ENCODE measurements around the gene IL1R2.
"Not testable (repeated sequence)": the region's sequence is repeated elsewhere in the genome, so short reads cannot be mapped to it uniquely, and the experiment has no call there.

Gene IL1R2

DNA sequence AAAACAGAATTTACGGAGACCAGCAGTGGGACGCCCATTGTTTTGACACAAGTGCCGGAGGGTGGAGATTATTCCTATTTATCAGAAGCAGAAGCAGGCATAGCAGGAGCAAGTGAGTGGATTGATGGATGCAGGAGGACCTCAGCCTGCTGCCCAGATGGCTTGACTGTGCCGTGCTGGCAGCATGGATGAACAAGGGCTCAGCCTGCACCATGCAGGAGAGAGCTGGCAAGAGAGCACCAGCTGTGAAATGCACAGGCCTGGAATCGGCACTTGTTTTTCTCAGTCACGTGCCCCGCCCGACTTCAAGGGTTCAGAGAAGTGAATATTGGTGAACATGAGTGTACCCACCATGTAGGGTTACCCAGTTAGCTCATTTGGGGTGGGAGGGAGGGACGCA is 4.0 kb downstream of the IL1R2 start:
- H3K9me3 Mint-ChIP-seq = no peaks in the 10 kb centered on the region
- H3K36me3 Mint-ChIP-seq (ENCODE audit: insufficient read depth) = no peaks in the 10 kb centered on the region
- ATAC-seq (replicated peaks) = no peak
- no peak overlapping the region for H3K27ac Mint-ChIP-seq
- no peak for DNase-seq
- peaks cover 37 to 49% of the 10 kb centered on the region in 2 donors for H3K27me3 Mint-ChIP-seq
- H3K4me3 Mint-ChIP-seq = no peak overlapping the region
- peaks cover 6 to 13% of the 10 kb centered on the region in 2 donors for H3K4me1 Mint-ChIP-seq (ENCODE audit: low read depth in 2 of 2)

DNA sequence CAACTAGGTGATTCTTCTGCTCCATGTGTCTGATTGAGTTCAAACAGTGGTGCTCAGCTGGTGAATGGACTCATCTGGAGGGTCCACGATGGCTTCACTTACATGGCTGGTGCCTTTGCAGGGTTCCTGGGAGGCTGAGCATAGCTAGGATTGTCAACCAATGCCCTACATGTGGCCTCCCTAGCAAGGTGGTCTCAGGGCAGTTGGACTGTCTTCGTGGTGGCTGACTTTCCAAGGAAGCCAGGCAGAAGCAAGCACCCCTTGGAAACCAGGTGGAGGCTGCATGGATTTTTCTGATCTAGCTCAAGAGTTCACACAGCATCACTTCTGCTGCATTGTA is 6.8 kb downstream of the IL1R2 start:
- H3K27ac Mint-ChIP-seq = no peak overlapping the region
- H3K9me3 Mint-ChIP-seq = no peaks in the 10 kb centered on the region
- H3K27me3 Mint-ChIP-seq = peaks cover 28 to 37% of the 10 kb centered on the region in 2 donors
- no peak overlapping the region for H3K4me3 Mint-ChIP-seq
- no peak for ATAC-seq (replicated peaks)
- H3K4me1 Mint-ChIP-seq (ENCODE audit: low read depth in 2 of 2) = peaks cover 5 to 9% of the 10 kb centered on the region in 2 donors
- H3K36me3 Mint-ChIP-seq (ENCODE audit: insufficient read depth) = no peaks in the 10 kb centered on the region
- DNase-seq = no peak

DNA sequence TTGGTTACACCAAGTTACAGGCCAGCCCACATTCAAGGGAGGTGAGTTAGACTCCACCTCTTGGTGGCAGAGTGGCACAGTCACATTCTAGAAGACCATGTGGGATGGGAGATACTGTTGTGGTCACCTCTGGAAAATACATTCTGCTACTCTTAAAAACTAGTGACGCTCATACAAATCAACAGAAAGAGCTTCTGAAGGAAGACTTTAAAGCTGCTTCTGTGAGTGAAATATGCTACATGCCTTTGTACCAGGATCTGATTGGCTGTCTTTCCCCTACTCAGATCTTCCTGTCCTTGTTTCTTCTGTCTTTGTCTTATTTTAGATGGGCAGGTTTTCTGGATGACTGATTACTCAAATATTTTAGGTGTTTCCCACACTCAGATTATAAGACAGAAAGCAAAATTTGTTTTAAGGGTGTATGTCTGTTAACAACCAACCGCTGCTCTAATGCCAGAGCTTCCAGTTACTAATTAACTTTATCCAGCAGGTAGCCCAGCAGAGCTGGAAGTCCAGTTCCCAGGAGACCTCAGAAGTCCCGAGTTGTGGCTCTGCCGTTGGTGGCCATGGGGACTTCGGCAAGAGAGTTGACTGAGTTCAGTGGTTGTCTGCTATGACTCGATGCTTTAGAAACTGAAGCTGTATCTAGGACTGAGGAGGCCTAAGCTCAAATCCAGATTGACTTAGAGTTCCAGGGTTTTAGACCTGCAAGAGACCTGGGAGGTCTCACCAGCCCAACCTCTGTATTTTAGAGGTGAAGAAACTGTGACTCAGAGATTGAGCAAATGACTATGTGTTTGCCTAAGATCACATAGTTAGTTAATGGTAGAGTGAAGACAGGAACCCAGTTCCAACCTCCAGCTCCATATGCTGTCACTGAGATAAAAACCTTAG is 7.4 kb downstream of the IL1R2 start:
- Mint-ChIP-seq H3K36me3 (ENCODE audit: insufficient read depth) (no peaks in the 10 kb centered on the region), H3K27ac (no peak overlapping the region), H3K4me3 (no peak overlapping the region), H3K9me3 (no peaks in the 10 kb centered on the region), H3K4me1 (ENCODE audit: low read depth in 2 of 2) (peaks cover 5 to 9% of the 10 kb centered on the region in 2 donors), H3K27me3 (peaks cover 23 to 37% of the 10 kb centered on the region in 2 donors)
- ATAC-seq (replicated peaks) = peak; percentile 36
- DNase-seq = no peak

DNA sequence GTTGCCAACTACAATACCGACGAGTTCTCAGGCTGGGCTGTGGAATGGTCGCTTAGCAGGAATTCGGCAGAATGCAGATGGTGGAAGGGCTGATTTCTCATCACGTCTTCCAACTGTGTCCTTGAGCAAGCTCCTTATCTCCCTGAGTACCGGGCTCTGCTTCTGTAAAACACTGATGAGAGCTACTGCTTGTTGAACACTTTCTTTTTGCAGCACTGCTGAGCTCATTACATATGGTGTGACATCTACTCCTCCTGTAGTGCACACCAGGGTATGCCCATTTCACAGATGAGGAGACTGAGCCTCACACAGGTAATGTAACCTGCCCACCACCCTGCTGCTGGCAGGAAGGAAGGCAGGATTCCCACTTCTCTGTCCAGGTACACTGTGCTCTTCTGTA is 8.3 kb downstream of the IL1R2 start:
- Mint-ChIP-seq H3K27ac (no peak overlapping the region), H3K27me3 (peaks cover 16 to 28% of the 10 kb centered on the region in 2 donors), H3K36me3 (ENCODE audit: insufficient read depth) (no peaks in the 10 kb centered on the region), H3K9me3 (no peaks in the 10 kb centered on the region), H3K4me1 (ENCODE audit: low read depth in 2 of 2) (peaks cover 5 to 9% of the 10 kb centered on the region in 2 donors), H3K4me3 (no peak overlapping the region)
- ATAC-seq (replicated peaks) = no peak
- no peak for DNase-seq

DNA sequence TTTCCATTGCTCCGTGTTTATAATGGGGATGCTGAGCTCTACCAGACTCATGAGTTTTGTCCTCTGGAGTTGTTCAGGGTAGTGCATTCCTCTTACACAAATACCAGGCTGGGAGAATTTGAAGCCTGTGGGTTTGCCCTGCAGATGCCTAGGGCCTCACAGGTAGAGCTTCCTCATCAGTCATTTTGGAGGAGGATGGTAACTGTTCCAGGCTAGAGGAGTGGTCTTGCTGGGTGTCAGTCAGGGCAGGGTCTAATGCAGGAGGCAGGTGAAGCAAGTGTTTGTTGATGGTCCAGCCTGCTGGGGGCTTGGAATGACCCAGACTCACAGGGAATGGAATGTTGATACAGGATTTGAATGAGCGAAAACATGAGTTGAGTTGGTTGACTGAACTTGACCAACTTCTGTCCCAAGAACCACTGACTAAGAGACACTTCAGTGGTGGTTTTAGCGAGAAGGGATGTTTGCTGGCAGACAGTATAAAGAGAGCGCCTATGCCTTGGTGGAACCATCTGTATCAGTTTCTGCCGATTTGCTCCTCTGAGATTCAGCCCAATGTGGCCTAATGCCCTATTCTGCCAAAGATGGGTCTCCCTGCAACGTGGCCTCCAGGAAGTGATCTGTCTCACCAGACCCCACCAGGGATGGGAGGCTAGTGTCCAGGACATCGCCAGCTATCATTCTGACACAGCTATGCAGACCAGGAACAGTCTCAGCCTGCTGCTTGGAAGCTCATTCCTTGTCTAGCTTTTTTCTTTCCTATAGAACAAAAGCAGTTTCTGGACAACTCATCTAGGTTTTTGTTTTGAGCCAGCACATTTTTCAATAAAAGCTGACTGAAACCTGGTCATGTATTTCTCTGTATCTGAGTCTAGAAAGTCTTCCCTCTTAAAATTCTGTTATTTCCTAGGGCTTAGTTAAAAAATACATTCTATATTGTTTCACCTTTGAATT is 9.3 kb downstream of the IL1R2 start:
- ATAC-seq (replicated peaks) = no peak
- peaks cover 1% of the 10 kb centered on the region for H3K36me3 Mint-ChIP-seq (ENCODE audit: insufficient read depth)
- H3K27ac Mint-ChIP-seq = no peak overlapping the region
- no peaks in the 10 kb centered on the region for H3K9me3 Mint-ChIP-seq
- no peak for DNase-seq
- H3K27me3 Mint-ChIP-seq = peaks cover 14 to 20% of the 10 kb centered on the region in 2 donors
- no peak overlapping the region for H3K4me3 Mint-ChIP-seq
- H3K4me1 Mint-ChIP-seq (ENCODE audit: low read depth in 2 of 2) = peaks cover 10 to 11% of the 10 kb centered on the region in 2 donors

DNA sequence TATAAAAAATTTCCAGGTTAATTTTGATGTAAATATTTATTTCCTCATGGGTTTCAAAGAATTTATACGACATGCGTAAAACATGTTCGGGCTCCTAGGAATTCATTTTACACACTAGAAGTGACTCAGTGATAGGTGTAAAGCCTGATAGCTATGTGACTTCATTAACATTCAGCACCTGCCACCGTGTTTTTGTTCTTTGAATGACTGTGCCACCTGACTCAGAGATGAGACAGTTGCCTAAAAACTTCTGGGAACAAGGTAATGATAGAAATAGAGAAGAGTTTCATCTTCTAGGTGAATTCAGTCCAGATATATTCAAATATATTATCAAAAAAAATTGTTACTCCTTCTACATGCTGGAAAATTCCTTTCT is 10.0 kb downstream of the IL1R2 start:
- no peak overlapping the region for H3K4me3 Mint-ChIP-seq
- ATAC-seq (replicated peaks) (no peak), DNase-seq (no peak)
- H3K36me3 Mint-ChIP-seq (ENCODE audit: insufficient read depth) = peaks cover 5% of the 10 kb centered on the region
- H3K27ac Mint-ChIP-seq = no peak overlapping the region
- peaks cover 12 to 14% of the 10 kb centered on the region in 2 donors for H3K4me1 Mint-ChIP-seq (ENCODE audit: low read depth in 2 of 2)
- no peaks in the 10 kb centered on the region for H3K9me3 Mint-ChIP-seq
- H3K27me3 Mint-ChIP-seq = peaks cover 13 to 20% of the 10 kb centered on the region in 2 donors

DNA sequence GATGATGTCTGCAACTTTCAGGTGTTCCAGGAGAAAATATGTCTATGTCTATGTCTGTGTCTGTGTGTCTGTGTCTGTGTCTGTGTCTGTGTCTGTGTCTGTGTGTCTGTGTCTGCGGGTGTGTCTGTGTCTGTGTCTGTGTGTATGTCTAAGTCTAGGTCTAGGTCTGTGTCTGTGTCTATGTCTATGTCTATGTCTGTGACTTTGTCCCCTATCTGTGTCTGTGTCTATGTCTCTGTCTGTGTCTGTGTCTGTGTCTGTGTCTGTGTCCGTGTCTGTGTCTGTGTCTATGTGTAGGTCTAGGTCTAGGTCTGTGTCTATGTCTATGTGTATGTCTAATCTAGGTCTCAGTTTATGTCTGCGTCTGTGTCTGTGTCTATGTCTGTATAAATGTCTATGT is 10.5 kb downstream of the IL1R2 start:
- Mint-ChIP-seq H3K27me3 (peaks cover 9 to 16% of the 10 kb centered on the region in 2 donors), H3K36me3 (ENCODE audit: insufficient read depth) (peaks cover 5% of the 10 kb centered on the region), H3K9me3 (no peaks in the 10 kb centered on the region), H3K27ac (no peak overlapping the region), H3K4me3 (no peak overlapping the region), H3K4me1 (ENCODE audit: low read depth in 2 of 2) (peaks cover 12 to 14% of the 10 kb centered on the region in 2 donors)
- ATAC-seq (replicated peaks) (no peak), DNase-seq (no peak)

DNA sequence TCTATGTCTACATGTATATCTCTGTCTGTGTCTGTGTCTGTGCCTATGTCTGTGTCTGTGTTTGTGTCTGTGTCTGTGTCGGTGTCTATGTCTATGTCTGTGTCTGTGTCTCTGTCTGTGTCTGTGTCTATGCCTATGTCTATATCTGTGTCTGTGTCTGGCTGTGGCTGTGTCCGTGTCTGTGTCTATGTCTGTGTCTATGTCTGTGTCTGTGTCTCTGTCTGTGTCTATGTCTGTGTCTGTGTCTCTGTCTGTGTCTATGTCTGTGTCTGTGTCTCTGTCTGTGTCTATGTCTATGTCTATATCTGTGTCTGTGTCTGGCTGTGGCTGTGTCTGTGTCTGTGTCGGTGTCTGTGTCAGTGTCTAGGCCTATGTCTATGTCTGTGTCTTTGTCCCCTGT is 11.1 kb downstream of the IL1R2 start:
- not testable (repeated sequence) for H3K4me3 Mint-ChIP-seq; H3K9me3 Mint-ChIP-seq; H3K36me3 Mint-ChIP-seq (ENCODE audit: insufficient read depth); ATAC-seq (replicated peaks); H3K27ac Mint-ChIP-seq
- Mint-ChIP-seq H3K27me3 (peaks cover 4 to 15% of the 10 kb centered on the region in 2 donors), H3K4me1 (ENCODE audit: low read depth in 2 of 2) (peaks cover 11 to 12% of the 10 kb centered on the region in 2 donors)
- peak in 1 of 3 experiments; percentile 7 for DNase-seq

DNA sequence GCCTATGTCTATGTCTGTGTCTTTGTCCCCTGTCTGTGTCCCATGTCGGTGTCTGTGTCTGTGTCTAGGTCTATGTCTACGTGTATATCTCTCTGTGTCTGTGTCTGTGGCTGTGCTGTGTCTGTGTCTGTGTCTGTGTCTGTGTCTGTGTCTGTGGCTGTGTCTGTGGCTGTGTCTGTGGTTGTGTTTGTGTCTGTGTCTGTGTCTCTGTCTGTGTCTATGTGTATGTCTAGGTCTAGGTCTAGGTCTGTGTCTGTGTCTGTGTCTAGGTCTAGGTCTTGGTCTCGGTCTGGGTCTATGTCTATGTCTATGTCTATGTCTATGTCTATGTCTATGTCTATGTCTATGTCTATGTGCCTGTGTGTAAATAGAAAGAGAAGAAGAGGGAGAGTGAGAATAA is 11.9 kb downstream of the IL1R2 start:
- Mint-ChIP-seq H3K4me1 (ENCODE audit: low read depth in 2 of 2) (peaks cover 9 to 11% of the 10 kb centered on the region in 2 donors), H3K36me3 (ENCODE audit: insufficient read depth) (peaks cover 5% of the 10 kb centered on the region), H3K27me3 (peaks cover 0 to 9% of the 10 kb centered on the region in 2 donors), H3K4me3 (no peak overlapping the region), H3K9me3 (no peaks in the 10 kb centered on the region), H3K27ac (no peak overlapping the region)
- DNase-seq (no peak), ATAC-seq (replicated peaks) (peak; percentile 20)

DNA sequence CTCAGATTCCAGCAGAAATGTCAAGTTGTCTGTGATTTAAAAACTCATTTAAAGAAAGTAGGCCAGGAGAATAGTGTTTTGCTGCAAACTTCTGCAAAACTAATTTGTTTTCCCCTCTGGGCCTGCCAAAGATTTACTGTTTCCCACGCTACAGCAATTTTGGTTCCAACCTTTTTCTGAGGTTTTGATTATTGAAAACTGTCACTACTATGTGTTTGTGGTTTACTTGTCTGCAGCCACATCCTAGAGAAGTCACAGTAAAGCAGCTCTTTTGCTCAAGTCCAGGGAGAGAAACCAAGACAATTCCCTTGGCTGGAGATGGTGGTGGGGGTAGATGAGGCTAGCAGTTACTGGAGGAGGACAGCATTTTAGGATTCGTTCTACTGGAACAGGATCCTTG is 12.8 kb downstream of the IL1R2 start:
- Mint-ChIP-seq H3K4me3 (no peak overlapping the region), H3K4me1 (ENCODE audit: low read depth in 2 of 2) (peaks cover 7 to 8% of the 10 kb centered on the region in 2 donors), H3K36me3 (ENCODE audit: insufficient read depth) (peaks cover 5% of the 10 kb centered on the region), H3K27me3 (peaks cover 0 to 10% of the 10 kb centered on the region in 2 donors), H3K27ac (no peak overlapping the region), H3K9me3 (no peaks in the 10 kb centered on the region)
- DNase-seq = no peak
- ATAC-seq (replicated peaks) = peak; percentile 72

DNA sequence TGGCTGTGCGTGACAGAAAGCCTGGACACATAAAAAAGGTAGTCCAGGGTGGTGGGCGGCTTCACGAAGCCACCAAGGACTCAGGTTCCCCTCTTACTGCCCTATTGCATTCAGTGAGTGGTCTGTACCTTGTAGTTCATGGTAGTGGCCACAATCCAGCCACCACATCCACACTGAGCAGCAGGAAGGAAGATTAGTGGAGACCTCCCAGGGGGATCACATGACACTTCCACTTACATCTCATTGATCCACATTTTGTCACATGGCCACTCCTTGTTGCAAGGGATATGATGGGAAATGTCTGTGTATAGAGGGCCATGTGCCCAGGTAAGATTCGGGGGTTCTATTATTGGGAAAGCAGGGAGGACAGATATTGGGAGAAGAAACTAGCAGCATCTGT is 13.7 kb downstream of the IL1R2 start:
- peaks cover 5% of the 10 kb centered on the region for H3K36me3 Mint-ChIP-seq (ENCODE audit: insufficient read depth)
- H3K4me1 Mint-ChIP-seq (ENCODE audit: low read depth in 2 of 2) = peaks cover 7 to 8% of the 10 kb centered on the region in 2 donors
- DNase-seq (no peak), ATAC-seq (replicated peaks) (no peak)
- peak overlapping the region in 1 of 2 donors; percentile 49 for H3K27ac Mint-ChIP-seq
- H3K27me3 Mint-ChIP-seq = peaks cover 0 to 18% of the 10 kb centered on the region in 2 donors
- no peaks in the 10 kb centered on the region for H3K9me3 Mint-ChIP-seq
- H3K4me3 Mint-ChIP-seq = no peak overlapping the region

DNA sequence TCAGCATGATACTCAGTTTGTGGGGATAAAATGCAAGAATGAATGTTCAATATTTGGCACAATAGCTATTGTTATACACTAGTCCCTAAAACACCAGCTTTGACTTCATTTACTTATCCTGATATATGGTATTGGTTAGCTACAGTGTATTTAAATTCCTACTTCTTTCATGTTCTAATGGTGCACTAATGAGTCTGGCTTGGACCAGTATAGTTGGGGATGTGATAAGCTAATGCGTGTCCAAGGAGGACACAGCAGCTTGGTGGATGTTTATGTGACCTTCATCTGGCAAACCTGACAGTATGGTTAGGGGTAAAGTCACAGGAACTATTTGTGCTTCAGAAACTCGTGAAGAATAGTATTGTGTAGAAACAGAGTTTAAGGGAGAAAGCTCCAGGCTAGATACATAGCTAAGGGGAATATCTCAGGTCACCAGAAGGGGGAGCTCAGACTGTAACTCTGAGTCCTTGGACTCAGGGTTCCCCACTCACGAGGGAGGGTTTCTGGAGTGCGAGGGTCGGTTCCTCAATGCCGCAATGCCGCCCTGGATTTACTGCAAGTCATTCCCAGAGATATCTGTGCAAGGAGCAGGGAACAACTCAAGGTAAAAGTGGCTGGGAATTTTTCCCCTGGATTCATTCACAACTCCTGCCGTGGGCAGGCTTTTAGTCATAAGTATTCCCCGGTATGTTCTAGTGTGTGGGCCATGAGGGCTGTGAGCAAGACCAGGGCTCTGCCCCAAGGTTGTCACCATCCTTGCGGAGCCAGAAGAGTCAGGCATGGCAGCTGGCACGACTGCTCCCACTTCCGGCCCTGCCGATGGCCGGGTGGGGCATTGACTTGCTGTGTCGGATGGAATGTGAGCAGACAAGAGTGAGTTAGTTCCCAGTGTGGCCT is 14.5 kb downstream of the IL1R2 start:
- H3K36me3 Mint-ChIP-seq (ENCODE audit: insufficient read depth) = peaks cover 5% of the 10 kb centered on the region
- peaks cover 9 to 12% of the 10 kb centered on the region in 2 donors for H3K4me1 Mint-ChIP-seq (ENCODE audit: low read depth in 2 of 2)
- H3K27ac Mint-ChIP-seq = peak overlapping the region in 1 of 2 donors; percentile 49
- H3K27me3 Mint-ChIP-seq = peaks cover 0 to 18% of the 10 kb centered on the region in 2 donors
- peak overlapping the region in 1 of 2 donors; percentile 5 for H3K4me3 Mint-ChIP-seq
- DNase-seq (peak; percentile 15 to 26 (median 17)), ATAC-seq (replicated peaks) (peak; percentile 58)
- H3K9me3 Mint-ChIP-seq = no peaks in the 10 kb centered on the region

DNA sequence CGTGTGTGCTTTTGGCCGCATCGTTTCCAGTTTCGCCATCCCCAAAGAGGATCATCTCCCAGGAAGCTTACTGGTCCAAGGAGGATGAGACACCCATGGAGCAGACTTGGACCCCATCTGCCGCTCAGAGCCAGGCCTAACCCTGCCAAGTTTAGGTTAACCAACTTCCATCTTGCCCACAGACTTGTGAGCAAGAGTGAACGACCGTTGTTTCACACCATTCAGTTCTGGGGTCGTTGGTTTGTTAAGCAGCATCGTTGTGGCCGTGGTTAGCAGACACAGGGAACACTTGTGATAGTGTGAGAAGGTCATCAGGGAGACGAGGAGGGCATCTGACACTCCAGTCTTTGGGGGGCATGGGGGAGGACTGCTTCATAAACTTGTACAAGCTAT is 15.1 kb downstream of the IL1R2 start:
- Mint-ChIP-seq H3K27me3 (peaks cover 0 to 18% of the 10 kb centered on the region in 2 donors), H3K4me1 (ENCODE audit: low read depth in 2 of 2) (peaks cover 9 to 12% of the 10 kb centered on the region in 2 donors), H3K9me3 (no peaks in the 10 kb centered on the region), H3K4me3 (no peak overlapping the region), H3K36me3 (ENCODE audit: insufficient read depth) (peaks cover 5% of the 10 kb centered on the region), H3K27ac (no peak overlapping the region)
- no peak for ATAC-seq (replicated peaks)
- DNase-seq = no peak

All from effector memory CD8-positive, alpha-beta T cell (primary cell).